Measurements from ENCODE around the gene WFIKKN2. TPM values are rescaled to one million over a fixed set of nuclear protein-coding genes. Genes with fewer than 3 reads are reported as not detected.
"Not testable (repeated sequence)": the region's sequence is repeated elsewhere in the genome, so short reads cannot be mapped to it uniquely, and the experiment has no call there.

The WFIKKN2 gene
- total RNA-seq, result not detected in 2 replicates

GRCh38 chr17:50835301-50836234 is at the start of gene WFIKKN2:
TSS of gene WFIKKN2 (plus strand) at chr17:50835586. CDS start at chr17:50835938, 352 bp downstream.
- DNase-seq, result no peak

- no peak for DNase-seq
Measured at GRCh38 chr17:50785946-50786570, 49.3 kb upstream of the WFIKKN2 start.

GRCh38 chr17:50787106-50787505 is 48.3 kb upstream of the WFIKKN2 start:
- DNase-seq, result no peak

GRCh38 chr17:50790618-50791017 is 44.8 kb upstream of the WFIKKN2 start:
- DNase-seq, result peak; percentile 20

GRCh38 chr17:50792132-50792531 is 43.3 kb upstream of the WFIKKN2 start:
- DNase-seq, result no peak

- no peak for DNase-seq
Measured at GRCh38 chr17:50793007-50793406, 42.4 kb upstream of the WFIKKN2 start.

GRCh38 chr17:50794361-50794760 is 41.0 kb upstream of the WFIKKN2 start:
- no peak for DNase-seq

GRCh38 chr17:50797135-50797810 is 38.1 kb upstream of the WFIKKN2 start:
- DNase-seq, result peak; percentile 34

GRCh38 chr17:50798424-50799288 is 36.7 kb upstream of the WFIKKN2 start:
- DNase-seq, result no peak

GRCh38 chr17:50799582-50799981 is 35.8 kb upstream of the WFIKKN2 start:
- no peak for DNase-seq

GRCh38 chr17:50800196-50800700 is 35.1 kb upstream of the WFIKKN2 start:
- DNase-seq, result no peak

- DNase-seq, result no peak
Measured at GRCh38 chr17:50802609-50803571, 32.5 kb upstream of the WFIKKN2 start.

- DNase-seq, result no peak
Measured at GRCh38 chr17:50803676-50804075, 31.7 kb upstream of the WFIKKN2 start.

- DNase-seq, result not testable (repeated sequence)
Measured at GRCh38 chr17:50804749-50805475, 30.5 kb upstream of the WFIKKN2 start.

GRCh38 chr17:50805486-50805885 is 29.9 kb upstream of the WFIKKN2 start:
- no peak for DNase-seq

- no peak for DNase-seq
Measured at GRCh38 chr17:50806141-50806643, 29.2 kb upstream of the WFIKKN2 start.

GRCh38 chr17:50807009-50807408 is 28.4 kb upstream of the WFIKKN2 start:
- no peak for DNase-seq

GRCh38 chr17:50807675-50808074 is 27.7 kb upstream of the WFIKKN2 start:
- DNase-seq, result no peak

GRCh38 chr17:50808413-50808812 is 27.0 kb upstream of the WFIKKN2 start:
- no peak for DNase-seq

- DNase-seq, result no peak
Measured at GRCh38 chr17:50808888-50809287, 26.5 kb upstream of the WFIKKN2 start.
